Measurements from ENCODE around the gene LMX1A.

The LMX1A gene

DNA sequence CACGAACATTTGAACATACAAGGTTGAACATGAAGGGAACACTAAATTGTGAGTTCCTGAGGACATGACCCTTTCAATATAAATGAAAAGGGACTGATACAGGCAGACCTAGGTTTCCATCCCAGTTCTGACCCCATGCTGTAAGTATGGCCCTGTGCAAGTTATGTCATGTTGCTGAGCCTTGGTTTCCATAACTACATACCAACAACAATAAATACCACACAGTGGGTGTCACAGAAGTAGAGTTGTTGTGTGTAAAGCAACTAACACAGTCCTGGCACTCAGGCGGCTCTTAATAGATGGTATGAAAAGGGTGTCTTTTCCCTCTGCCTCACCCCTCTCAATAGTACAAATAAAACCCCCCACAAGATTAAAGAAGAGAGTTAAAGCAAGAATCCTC, 140.8 kb downstream of the LMX1A start:
- no peaks in the 10 kb centered on the region for H3K4me1 Mint-ChIP-seq (ENCODE audit: low read depth)
- no peak overlapping the region for H3K27ac Mint-ChIP-seq
- H3K27me3 Mint-ChIP-seq (ENCODE audit: low read depth) = no peaks in the 10 kb centered on the region
- no peaks in the 10 kb centered on the region for H3K9me3 Mint-ChIP-seq
- no peaks in the 10 kb centered on the region for H3K36me3 Mint-ChIP-seq (ENCODE audit: low read depth)
- H3K4me3 Mint-ChIP-seq = no peak overlapping the region

DNA sequence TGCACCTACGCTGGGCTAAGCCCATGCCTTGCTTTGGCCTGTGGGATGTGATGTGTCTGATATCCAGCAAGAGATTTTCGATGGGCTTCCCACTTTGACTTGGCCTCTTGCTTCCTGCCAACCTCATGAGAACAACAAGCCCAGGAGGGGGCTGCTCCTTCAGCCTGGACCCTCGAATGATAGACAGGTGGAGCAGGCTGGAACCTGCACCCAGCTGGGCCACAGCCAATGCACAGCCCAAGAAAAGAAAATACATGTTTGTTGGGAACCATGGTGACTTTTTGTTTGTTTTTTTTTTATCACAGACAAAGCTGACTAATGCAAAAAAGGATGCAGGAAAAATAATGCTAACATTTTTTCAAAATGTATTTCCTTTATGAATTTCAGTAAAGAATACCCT, 144.3 kb downstream of the LMX1A start:
- no peaks in the 10 kb centered on the region for H3K9me3 Mint-ChIP-seq
- no peaks in the 10 kb centered on the region for H3K27me3 Mint-ChIP-seq (ENCODE audit: low read depth)
- H3K36me3 Mint-ChIP-seq (ENCODE audit: low read depth) = no peaks in the 10 kb centered on the region
- H3K27ac Mint-ChIP-seq = no peak overlapping the region
- H3K4me3 Mint-ChIP-seq = no peak overlapping the region
- H3K4me1 Mint-ChIP-seq (ENCODE audit: low read depth) = no peaks in the 10 kb centered on the region

DNA sequence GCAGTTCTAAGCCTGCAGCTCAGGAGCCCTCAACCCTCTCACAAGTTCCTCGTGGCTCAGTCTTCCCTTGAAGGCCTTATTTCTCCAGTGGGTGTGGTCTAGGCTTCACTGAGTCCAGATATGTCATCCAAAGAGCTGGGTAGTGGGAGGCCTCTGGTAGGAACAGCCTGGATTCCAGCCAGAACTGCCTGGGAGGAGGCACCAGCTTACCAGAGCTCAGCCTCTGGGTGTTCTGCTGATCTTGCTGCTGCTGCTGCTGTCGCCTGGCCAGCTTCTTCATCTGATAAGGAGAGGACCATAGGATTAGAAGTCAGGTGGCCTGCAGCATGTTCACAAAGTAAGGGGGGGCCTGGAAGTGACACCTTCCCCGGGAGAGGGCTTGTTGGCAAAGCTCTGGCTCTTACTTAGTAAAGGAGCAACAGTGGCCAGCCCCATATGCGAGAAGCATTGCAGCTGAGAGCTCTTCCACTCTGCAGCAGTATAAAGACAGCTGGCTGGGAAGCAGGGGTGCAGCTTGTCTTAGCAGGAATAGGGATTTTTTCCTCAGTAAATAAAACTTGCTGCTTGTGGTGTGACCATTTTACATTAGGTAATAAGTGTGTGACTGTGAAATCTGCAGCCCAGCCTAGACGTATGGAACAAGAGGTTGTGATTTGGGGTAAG, 148.5 kb downstream of the LMX1A start:
- Mint-ChIP-seq H3K36me3 (ENCODE audit: low read depth) (no peaks in the 10 kb centered on the region), H3K9me3 (no peaks in the 10 kb centered on the region), H3K27ac (no peak overlapping the region), H3K4me3 (no peak overlapping the region), H3K27me3 (ENCODE audit: low read depth) (no peaks in the 10 kb centered on the region), H3K4me1 (ENCODE audit: low read depth) (no peaks in the 10 kb centered on the region)

DNA sequence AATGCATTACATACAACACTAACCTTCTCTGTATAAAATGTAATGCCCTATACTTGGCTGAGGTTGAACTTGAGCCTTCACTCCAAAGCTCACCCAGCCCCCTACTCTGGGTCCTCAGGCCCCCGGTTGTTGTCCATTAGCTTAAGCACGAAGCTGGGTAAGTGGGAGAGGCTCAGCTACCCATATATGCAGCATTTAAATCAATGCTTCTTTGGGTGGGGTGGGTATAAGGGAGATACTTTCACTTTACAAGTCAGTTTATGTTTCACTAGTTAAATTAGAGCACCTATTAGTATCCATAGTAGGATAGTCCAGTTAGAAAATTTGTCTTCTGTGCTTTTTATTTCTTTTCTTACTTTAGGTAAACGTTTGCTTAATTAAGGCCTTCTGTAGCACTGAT, 151.4 kb downstream of the LMX1A start:
- H3K4me1 Mint-ChIP-seq (ENCODE audit: low read depth) = no peaks in the 10 kb centered on the region
- no peaks in the 10 kb centered on the region for H3K27me3 Mint-ChIP-seq (ENCODE audit: low read depth)
- H3K9me3 Mint-ChIP-seq = no peaks in the 10 kb centered on the region
- H3K4me3 Mint-ChIP-seq = no peak overlapping the region
- H3K36me3 Mint-ChIP-seq (ENCODE audit: low read depth) = no peaks in the 10 kb centered on the region
- no peak overlapping the region for H3K27ac Mint-ChIP-seq

DNA sequence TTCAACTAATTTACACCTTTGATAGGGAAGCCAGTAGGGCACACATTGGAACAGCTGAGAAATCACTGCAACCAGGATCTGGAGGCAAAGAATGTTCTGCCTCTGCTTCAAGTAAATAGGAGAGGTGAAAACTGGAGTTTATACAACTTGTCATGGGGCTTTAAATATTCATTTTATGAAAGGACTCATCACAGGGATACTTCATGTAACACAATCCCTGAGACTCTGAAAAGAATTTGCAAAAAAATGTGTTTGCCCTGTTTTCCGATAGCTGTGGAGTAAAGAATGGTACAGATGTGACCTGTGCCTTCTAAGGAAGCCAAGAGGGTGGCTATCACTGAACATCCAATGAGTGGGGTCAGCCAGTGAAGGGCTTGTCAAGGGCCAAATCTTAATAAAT, 152.0 kb downstream of the LMX1A start:
- H3K27ac Mint-ChIP-seq = no peak overlapping the region
- H3K36me3 Mint-ChIP-seq (ENCODE audit: low read depth) = no peaks in the 10 kb centered on the region
- no peaks in the 10 kb centered on the region for H3K27me3 Mint-ChIP-seq (ENCODE audit: low read depth)
- H3K4me3 Mint-ChIP-seq = no peak overlapping the region
- H3K4me1 Mint-ChIP-seq (ENCODE audit: low read depth) = no peaks in the 10 kb centered on the region
- no peaks in the 10 kb centered on the region for H3K9me3 Mint-ChIP-seq

DNA sequence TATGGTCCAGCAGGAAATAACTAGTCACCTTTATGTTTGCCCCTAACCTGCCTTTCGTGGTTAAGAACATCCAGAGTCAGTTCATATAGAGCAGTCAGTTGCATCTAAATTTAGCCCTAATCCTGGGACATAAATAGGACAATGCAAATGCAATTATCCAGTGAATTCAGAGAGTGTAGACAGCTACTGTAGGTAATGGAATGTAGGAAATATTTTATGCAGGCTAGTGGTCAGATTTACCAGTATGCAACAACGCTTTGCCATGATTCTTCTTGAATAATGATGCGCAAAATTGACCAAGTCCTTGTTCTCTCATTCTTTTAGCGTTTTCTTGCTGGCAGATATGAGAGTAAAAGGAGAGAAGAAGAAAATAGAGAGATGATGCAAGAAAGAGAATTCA, 165.4 kb downstream of the LMX1A start:
- Mint-ChIP-seq H3K4me3 (no peak overlapping the region), H3K27me3 (ENCODE audit: low read depth) (no peaks in the 10 kb centered on the region), H3K4me1 (ENCODE audit: low read depth) (no peaks in the 10 kb centered on the region), H3K36me3 (ENCODE audit: low read depth) (no peaks in the 10 kb centered on the region), H3K9me3 (no peaks in the 10 kb centered on the region), H3K27ac (no peak overlapping the region)

DNA sequence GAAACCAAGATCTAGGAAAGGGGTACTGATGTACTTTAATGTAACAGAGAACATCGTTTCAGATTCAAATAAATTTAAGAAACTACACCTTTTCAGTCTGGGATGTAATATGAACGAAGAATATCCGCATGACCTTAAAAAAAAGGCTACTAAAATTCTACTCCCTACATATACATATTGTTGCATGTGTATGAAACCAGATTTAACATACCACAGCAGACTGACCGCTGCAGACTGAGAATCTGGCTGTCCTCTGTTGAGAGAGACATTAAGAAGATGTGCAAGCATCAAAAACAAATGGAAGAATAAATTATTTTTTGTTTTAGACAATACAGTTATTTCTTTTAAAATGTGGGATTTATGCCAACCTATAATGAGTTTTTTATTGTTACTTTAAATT, 166.6 kb downstream of the LMX1A start:
- H3K4me1 Mint-ChIP-seq (ENCODE audit: low read depth) = no peaks in the 10 kb centered on the region
- no peaks in the 10 kb centered on the region for H3K36me3 Mint-ChIP-seq (ENCODE audit: low read depth)
- no peaks in the 10 kb centered on the region for H3K27me3 Mint-ChIP-seq (ENCODE audit: low read depth)

DNA sequence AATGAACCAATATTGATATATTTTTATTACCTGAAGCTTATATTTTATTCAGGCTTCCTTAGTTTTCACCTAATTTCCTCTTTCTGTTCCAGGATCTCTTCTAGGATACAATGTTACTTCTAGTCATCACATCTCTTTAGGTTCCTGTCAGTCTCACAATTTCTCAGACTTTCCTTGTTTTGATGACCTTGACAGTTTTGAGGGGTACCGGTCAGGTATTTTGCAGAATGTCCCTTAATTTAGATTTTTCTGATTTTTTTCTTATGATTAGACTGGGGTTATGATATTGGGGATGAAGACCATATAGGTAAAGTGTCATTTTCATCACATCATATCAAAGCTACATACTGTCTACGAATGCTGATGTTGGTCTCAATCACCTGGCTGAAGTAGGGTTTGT, 167.5 kb downstream of the LMX1A start:
- H3K4me3 Mint-ChIP-seq = no peak overlapping the region
- no peak overlapping the region for H3K27ac Mint-ChIP-seq
- H3K27me3 Mint-ChIP-seq (ENCODE audit: low read depth) = no peaks in the 10 kb centered on the region
- H3K36me3 Mint-ChIP-seq (ENCODE audit: low read depth) = no peaks in the 10 kb centered on the region
- peaks cover 3% of the 10 kb centered on the region for H3K9me3 Mint-ChIP-seq
- no peaks in the 10 kb centered on the region for H3K4me1 Mint-ChIP-seq (ENCODE audit: low read depth)

More for the DNA sequence above, 166.6 kb downstream of the LMX1A start:
- Mint-ChIP-seq H3K9me3 (no peaks in the 10 kb centered on the region), H3K27ac (no peak overlapping the region), H3K4me3 (no peak overlapping the region)

DNA sequence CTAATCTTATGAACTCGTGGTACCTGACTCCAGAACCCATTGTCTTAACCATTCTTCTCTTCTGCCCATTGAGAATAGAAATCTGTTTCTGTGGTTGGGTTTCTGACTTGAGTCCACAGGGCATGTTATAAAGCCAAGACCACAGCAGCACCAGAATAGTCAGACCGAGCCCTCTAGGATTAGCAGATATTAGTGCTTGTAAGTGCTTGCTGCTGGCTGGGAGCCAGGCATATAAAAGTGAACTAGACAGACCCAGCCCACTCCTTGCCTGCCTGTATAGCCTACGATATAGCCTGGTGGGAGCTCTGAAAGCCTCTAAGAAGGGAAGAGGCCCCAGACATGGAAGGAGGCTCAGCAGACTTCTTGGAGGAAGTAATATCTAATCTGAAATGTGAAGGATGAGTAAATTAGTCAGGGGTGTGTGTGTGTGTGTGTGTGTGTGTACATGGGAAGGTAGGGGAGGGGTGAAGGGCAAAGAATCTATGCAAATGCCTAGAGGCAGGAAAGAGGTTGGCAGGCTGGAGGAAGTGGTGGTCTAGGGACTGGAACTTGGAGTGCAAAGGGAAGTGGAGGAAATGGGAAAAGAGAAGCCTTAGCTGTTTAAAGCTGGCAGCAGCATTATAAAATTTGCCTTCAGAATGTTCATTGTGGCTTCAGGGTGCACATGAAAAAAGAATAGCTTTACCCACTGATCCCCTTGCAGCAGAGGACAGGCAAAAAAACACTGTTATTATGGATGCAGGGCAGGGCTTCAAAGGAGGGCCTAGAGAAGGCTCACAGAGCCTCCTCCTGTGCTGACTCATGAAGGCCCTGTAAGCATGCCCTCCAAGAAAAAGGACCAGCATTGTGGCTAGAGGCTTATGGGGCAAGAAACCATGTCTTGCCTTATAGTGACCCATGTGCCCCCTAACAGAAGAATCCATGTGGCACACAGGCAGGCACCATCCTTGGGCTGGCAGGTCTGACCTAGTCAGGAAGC, 169.2 kb downstream of the LMX1A start:
- H3K36me3 Mint-ChIP-seq (ENCODE audit: low read depth) = no peaks in the 10 kb centered on the region
- no peak overlapping the region for H3K27ac Mint-ChIP-seq
- H3K4me3 Mint-ChIP-seq = no peak overlapping the region

DNA sequence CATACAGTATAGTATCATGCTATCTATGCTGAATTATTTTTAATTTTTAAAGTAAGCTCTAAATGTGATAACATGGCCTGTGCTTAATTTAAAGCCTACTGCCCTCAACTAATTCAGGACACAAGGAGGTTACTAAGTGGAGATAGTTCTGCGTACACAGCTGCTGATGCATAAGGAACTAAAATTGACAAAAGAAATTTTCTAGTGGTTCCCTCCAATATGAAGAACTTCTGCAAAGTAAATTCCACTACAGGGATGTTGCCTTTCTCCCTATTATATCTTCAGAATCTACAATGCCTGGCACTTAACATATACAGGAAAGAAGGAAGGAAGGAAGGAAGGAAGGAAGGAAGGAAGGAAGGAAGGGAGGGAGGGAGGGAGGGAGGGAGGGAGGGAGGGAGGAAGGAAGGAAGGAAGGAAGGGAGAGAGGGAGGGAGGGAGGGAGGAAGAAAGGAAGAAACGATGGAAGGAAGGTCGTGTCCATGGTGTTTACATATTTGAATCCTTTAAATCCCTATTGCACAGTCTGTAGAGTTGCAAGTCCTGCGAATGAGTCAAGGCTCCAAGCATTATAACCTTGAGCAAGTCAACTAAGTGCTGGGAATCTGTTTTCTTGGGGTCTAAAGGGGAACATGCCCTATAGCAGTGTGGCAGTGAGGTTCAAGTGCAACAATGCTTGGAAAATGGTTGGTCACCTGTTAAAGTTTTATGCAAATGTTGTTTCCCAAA, 171.2 kb downstream of the LMX1A start:
- peaks cover 7% of the 10 kb centered on the region for H3K9me3 Mint-ChIP-seq
- no peak overlapping the region for H3K27ac Mint-ChIP-seq
- no peak overlapping the region for H3K4me3 Mint-ChIP-seq
- H3K36me3 Mint-ChIP-seq (ENCODE audit: low read depth) = no peaks in the 10 kb centered on the region
- H3K27me3 Mint-ChIP-seq (ENCODE audit: low read depth) = no peaks in the 10 kb centered on the region
- H3K4me1 Mint-ChIP-seq (ENCODE audit: low read depth) = no peaks in the 10 kb centered on the region

More for the DNA sequence above, 169.2 kb downstream of the LMX1A start:
- Mint-ChIP-seq H3K27me3 (ENCODE audit: low read depth) (no peaks in the 10 kb centered on the region), H3K9me3 (peaks cover 7% of the 10 kb centered on the region), H3K4me1 (ENCODE audit: low read depth) (no peaks in the 10 kb centered on the region)

DNA sequence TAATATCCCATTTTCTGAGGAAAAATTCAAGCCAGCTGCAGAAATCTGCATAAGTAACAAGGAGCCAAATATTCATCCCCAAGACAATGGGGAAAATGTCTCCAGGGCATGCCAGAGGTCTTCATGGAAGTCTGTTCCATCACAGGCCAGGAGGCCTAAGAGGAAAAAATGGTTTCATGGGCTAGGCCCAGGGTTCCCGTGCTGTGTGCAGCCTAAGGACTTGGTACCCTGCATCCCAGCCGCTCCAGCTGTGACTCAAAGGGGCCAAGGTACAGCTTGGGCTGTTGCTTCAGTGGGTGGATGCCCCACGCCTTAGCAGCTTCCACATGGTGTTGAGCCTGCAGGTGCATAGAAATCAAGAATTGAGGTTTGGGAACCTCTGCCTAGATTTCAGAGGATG, 173.5 kb downstream of the LMX1A start:
- H3K36me3 Mint-ChIP-seq (ENCODE audit: low read depth) = no peaks in the 10 kb centered on the region
- H3K9me3 Mint-ChIP-seq = peaks cover 7% of the 10 kb centered on the region
- no peak overlapping the region for H3K27ac Mint-ChIP-seq
- no peak overlapping the region for H3K4me3 Mint-ChIP-seq
- no peaks in the 10 kb centered on the region for H3K4me1 Mint-ChIP-seq (ENCODE audit: low read depth)
- no peaks in the 10 kb centered on the region for H3K27me3 Mint-ChIP-seq (ENCODE audit: low read depth)

DNA sequence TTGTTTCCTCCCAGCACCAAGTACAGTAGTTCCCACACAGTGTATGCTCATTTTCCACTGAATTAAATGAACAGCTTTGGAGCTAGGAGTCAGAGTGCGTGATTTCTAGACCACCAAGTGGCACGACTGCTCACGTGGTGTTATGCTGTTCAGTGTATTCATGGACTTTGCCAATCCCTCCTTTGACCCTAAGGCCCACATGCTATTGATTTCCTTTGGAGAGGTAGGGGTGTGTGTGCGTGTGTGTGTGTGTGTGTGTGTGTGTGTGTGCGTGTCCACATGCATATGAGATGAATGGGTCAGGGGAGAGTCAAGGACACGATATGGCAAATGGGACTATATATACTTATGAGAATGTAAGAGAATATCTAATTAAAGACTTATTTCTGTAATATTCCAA, 177.2 kb downstream of the LMX1A start:
- Mint-ChIP-seq H3K4me1 (ENCODE audit: low read depth) (no peaks in the 10 kb centered on the region), H3K36me3 (ENCODE audit: low read depth) (no peaks in the 10 kb centered on the region), H3K9me3 (peaks cover 7% of the 10 kb centered on the region), H3K27me3 (ENCODE audit: low read depth) (no peaks in the 10 kb centered on the region), H3K4me3 (no peak overlapping the region), H3K27ac (no peak overlapping the region)

DNA sequence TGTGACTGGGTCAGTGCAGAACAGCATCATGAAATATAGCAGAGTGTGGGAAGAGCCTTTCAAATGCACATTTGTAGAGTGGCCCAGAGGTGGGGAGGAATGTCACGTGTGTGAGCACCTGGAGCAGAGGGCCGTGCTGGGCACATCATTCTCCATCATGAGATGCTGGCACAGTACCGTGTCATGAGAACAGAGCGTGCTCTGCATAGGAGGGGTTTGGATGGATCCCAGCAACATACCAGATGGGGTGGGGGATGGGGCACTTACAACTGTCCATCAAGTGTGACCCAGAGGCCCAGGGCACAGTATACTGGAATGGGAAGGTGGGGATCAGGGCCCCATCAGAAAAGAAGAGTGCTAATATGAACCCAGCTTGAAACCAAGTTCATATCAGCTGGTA, 182.0 kb downstream of the LMX1A start:
- Mint-ChIP-seq H3K27ac (no peak overlapping the region), H3K36me3 (ENCODE audit: low read depth) (no peaks in the 10 kb centered on the region), H3K9me3 (no peaks in the 10 kb centered on the region), H3K27me3 (ENCODE audit: low read depth) (no peaks in the 10 kb centered on the region), H3K4me3 (no peak overlapping the region), H3K4me1 (ENCODE audit: low read depth) (no peaks in the 10 kb centered on the region)

DNA sequence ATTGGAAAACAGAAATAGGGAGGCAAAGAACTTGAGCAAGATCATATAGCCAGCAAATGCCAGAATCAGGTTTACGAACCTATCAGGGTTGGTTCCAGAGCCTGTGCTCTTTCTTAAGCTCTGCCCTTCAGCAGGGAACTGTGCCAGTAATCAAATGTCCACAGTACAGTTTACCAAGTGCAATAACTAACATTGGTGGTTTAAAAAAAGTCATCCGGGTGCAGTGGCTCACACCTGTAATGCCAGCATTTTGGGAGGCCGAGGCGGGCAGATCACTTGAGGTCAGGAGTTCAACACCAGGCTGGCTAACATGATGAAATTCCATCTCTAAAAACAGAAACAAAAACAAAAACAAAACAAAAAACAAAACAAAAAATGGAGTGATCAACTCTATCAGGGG, 182.7 kb downstream of the LMX1A start:
- Mint-ChIP-seq H3K4me3 (no peak overlapping the region), H3K9me3 (no peaks in the 10 kb centered on the region), H3K27me3 (ENCODE audit: low read depth) (no peaks in the 10 kb centered on the region), H3K36me3 (ENCODE audit: low read depth) (no peaks in the 10 kb centered on the region), H3K4me1 (ENCODE audit: low read depth) (no peaks in the 10 kb centered on the region), H3K27ac (no peak overlapping the region)

DNA sequence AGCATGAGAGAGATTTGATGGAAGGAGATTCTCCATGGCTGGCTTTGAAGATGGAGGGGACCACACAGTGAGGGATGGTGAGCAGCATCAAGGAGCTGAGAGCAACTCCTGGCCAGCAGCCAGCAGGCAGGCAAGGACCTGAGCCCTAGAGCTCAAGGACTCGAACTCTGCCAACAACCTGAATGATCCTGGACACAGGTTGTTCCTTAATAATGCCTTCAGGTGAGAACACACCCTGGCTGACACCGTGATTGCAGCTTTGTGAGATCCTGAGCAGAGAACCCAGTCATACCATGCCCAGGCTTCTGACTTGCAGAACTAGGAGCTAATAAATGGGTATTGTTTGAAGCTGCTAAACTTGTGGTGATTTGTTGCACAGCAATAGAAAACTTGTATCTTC, 183.1 kb downstream of the LMX1A start:
- Mint-ChIP-seq H3K4me3 (no peak overlapping the region), H3K36me3 (ENCODE audit: low read depth) (no peaks in the 10 kb centered on the region), H3K4me1 (ENCODE audit: low read depth) (no peaks in the 10 kb centered on the region), H3K27ac (no peak overlapping the region), H3K27me3 (ENCODE audit: low read depth) (no peaks in the 10 kb centered on the region), H3K9me3 (no peaks in the 10 kb centered on the region)
